Transverse colon (tissue), 3 donors: ENCODE data around the gene SP6.
A peak's percentile ranks its signal among the peaks of the same experiment; 100 is the strongest.

ENCODE experiments used
- CTCF ChIP-seq, 5 experiments: fragments of 200-600 bp in 3 of 5; fragments of 450-650 bp in 2 of 5; sonication (generic) in 3 of 5; IDR thresholded peaks; 1 replicate in 2 of 5; 2 replicates in 3 of 5; pipeline ENCODE4 v1.5.1; 2016 to 2017; ENCODE audit warnings: antibody characterized with exemption in 5 of 5, inconsistent platforms in 3 of 5, mild to moderate bottlenecking in 2 of 5, moderate library complexity in 1 of 5
- EP300 ChIP-seq: sonication (generic); formaldehyde crosslinking; IDR thresholded peaks from one replicate; pipeline ENCODE4 v1.6.1; 2017; ENCODE audit warnings: antibody characterized with exemption, low read depth
- POLR2A ChIP-seq: fragments of 450-650 bp; IDR thresholded peaks from one replicate; pipeline ENCODE4 v1.6.1; 2016; ENCODE audit warnings: antibody characterized with exemption, mild to moderate bottlenecking, moderate library complexity

- TF ChIP-seq EP300, result no peak
- peak; percentile 71 for TF ChIP-seq POLR2A
- peak in 2 of 5 experiments; percentile 31 to 49 for TF ChIP-seq CTCF (IDR thresholded peaks at IDR 0.05)
These were observed at the start of gene SP6 for GRCh38 chr17:47850692-47851573.
